ENCODE results near the gene APOB.

GRCh38 chr2:21029519-21029918 is 14.4 kb downstream of the APOB start:
- TF ChIP-seq GATA2 (IDR thresholded peaks at IDR 0.05; ENCODE audit: low read depth, low read length) (no peak), GATA3 (IDR thresholded peaks at IDR 0.05; ENCODE audit: low read depth, low read length) (no peak)
